Smooth muscle cell (in vitro differentiated cells): ENCODE data around the gene ZFYVE19. TPM values are rescaled to one million over a fixed set of nuclear protein-coding genes. Genes with fewer than 3 reads are reported as not detected.
A peak's percentile ranks its signal among the peaks of the same experiment; 100 is the strongest.

Experiments
- DNase-seq: peaks from one replicate; lab custom pipeline; 2025; ENCODE audit not compliant: unreplicated experiment; lab: John Stamatoyannopoulos, UW
- H2AFZ ChIP-seq: fragments of 200-600 bp; sonication (generic); 2 replicates; pipeline ENCODE4 v1.6.0; 2016; ENCODE audit warnings: antibody characterized with exemption, low read depth, mild to moderate bottlenecking
- H3F3A ChIP-seq: fragments of 200-600 bp; sonication (generic); 2 replicates; pipeline ENCODE4 v1.6.0; 2017; ENCODE audit warnings: antibody characterized with exemption, low read depth
- H3K27ac ChIP-seq: fragments of 200-600 bp; sonication (generic); 2 replicates; pipeline ENCODE4 v1.5.1; 2016; ENCODE audit warnings: low read depth, mild to moderate bottlenecking
- H3K27me3 ChIP-seq: fragments of 200-600 bp; sonication (generic); 2 replicates; pipeline ENCODE4 v1.6.1; 2016; ENCODE audit warnings: low read depth, mild to moderate bottlenecking
- H3K36me3 ChIP-seq: fragments of 200-600 bp; sonication (generic); 2 replicates; pipeline ENCODE4 v1.5.1; 2016; ENCODE audit warnings: low read depth
- H3K4me1 ChIP-seq: fragments of 200-600 bp; sonication (generic); 2 replicates; pipeline ENCODE4 v1.5.1; 2016; ENCODE audit warnings: low read depth
- H3K4me2 ChIP-seq: fragments of 200-600 bp; sonication (generic); 2 replicates; pipeline ENCODE4 v1.6.0; 2016; ENCODE audit warnings: mild to moderate bottlenecking
- H3K4me3 ChIP-seq: fragments of 200-600 bp; sonication (generic); 2 replicates; pipeline ENCODE4 v1.5.1; 2016; ENCODE audit warnings: mild to moderate bottlenecking
- H3K79me2 ChIP-seq: fragments of 200-600 bp; sonication (generic); 2 replicates; pipeline ENCODE4 v1.6.0; 2016; ENCODE audit warnings: low read depth, mild to moderate bottlenecking
- H3K9ac ChIP-seq: fragments of 200-600 bp; sonication (generic); 2 replicates; pipeline ENCODE4 v1.6.0; 2016; ENCODE audit warnings: low read depth
- H3K9me3 ChIP-seq: fragments of 200-600 bp; sonication (generic); replicated peaks from 2 replicates; pipeline ENCODE4 v1.5.1; 2016; ENCODE audit warnings: low read depth
- H4K20me1 ChIP-seq: fragments of 200-600 bp; sonication (generic); 2 replicates; pipeline ENCODE4 v1.6.0; 2016; ENCODE audit warnings: low read depth
- CTCF ChIP-seq: fragments of 200-600 bp; sonication (generic); IDR thresholded peaks from 2 replicates; pipeline ENCODE4 v1.5.1; 2017; ENCODE audit warnings: borderline replicate concordance, mild to moderate bottlenecking, antibody characterized with exemption; ENCODE audit not compliant: insufficient read depth, poor library complexity, severe bottlenecking
- WGBS: methylation state at CpG from one replicate; pipeline ENCODE4 v1.1.7; 2016; ENCODE audit warnings: low lambda C conversion rate; 5-methylcytosine and 5-hydroxymethylcytosine counted together
- polyA plus RNA-seq: library from polyadenylated mRNA; unstranded; fragments of >200 nt; fragmentation: Nextera tagmentation; extraction: Ambion mirVana; gene quantifications from 2 replicates; pipeline ENCODE4 v1.2.1, GENCODE V29; 2016
- total RNA-seq: library from RNA; depleted of rRNA; stranded (reverse); fragments of >200 nt; gene quantifications from 2 replicates; pipeline ENCODE4 v1.2.3, GENCODE V29; 2014

The ZFYVE19 gene
- total and polyA plus RNA-seq, 2 experiments from 2014 or later = 16.5 to 30.1 TPM

- H2AFZ ChIP-seq = no peak overlapping the region
- no peaks in the 10 kb centered on the region for H3F3A ChIP-seq
- no peak overlapping the region for H3K9ac ChIP-seq
- peaks cover 12% of the 10 kb centered on the region for H3K4me1 ChIP-seq
- WGBS = 57% methylated on average over 7 of the region's 7 CpGs
- peaks cover 11% of the 10 kb centered on the region for H4K20me1 ChIP-seq
- TF ChIP-seq CTCF = no peak
- no peaks in the 10 kb centered on the region for H3K9me3 ChIP-seq
- peaks cover 4% of the 10 kb centered on the region for H3K79me2 ChIP-seq
- no peaks in the 10 kb centered on the region for H3K36me3 ChIP-seq
- H3K4me2 ChIP-seq = peak overlapping the region; percentile 95
- peak overlapping the region; percentile 88 for H3K27ac ChIP-seq
- DNase-seq = no peak
- peak overlapping the region; percentile 30 for H3K4me3 ChIP-seq
- no peaks in the 10 kb centered on the region for H3K27me3 ChIP-seq
Observed at GRCh38 chr15:40847223-40847961, 40.5 kb downstream of the ZFYVE19 start.

DNA sequence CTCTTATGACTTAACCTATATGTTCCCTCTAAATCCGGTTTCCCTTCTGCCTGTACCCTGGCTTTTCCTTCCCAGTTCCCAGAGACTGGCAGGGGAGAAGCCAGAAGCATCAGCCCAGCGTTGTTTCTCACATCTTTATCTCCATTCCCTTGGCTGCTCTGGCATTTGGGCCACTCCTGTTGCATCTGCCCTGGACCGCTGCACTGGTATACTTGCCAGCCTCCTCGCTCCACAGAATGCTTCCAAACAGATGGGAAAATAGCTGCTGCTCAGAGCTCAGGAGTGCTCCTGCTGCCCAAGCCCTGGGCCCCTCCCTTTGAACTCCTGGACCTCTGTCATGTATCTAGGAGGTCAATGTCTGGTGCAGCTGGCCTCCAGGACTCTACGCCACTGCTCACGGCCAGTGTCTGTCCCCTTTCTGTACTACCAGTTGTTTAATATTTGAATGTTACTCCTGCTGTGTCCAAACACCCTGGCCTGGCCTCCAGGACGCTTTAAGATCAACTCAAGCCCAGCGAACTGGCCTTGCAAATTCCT lies 43.8 kb downstream of the ZFYVE19 start:
- no peaks in the 10 kb centered on the region for H3K9me3 ChIP-seq
- H3F3A ChIP-seq = no peaks in the 10 kb centered on the region
- no peak for DNase-seq
- no peaks in the 10 kb centered on the region for H3K27me3 ChIP-seq
- peaks cover 11% of the 10 kb centered on the region for H4K20me1 ChIP-seq
- 96% methylated on average over 8 of the region's 8 CpGs for WGBS
- no peak overlapping the region for H3K27ac ChIP-seq
- H3K4me1 ChIP-seq = peaks cover 12% of the 10 kb centered on the region
- H3K4me3 ChIP-seq = no peak overlapping the region
- no peak overlapping the region for H2AFZ ChIP-seq
- H3K4me2 ChIP-seq = no peak overlapping the region
- TF ChIP-seq CTCF = no peak
- H3K9ac ChIP-seq = no peak overlapping the region
- no peaks in the 10 kb centered on the region for H3K36me3 ChIP-seq
- peaks cover under 1% of the 10 kb centered on the region for H3K79me2 ChIP-seq

DNA sequence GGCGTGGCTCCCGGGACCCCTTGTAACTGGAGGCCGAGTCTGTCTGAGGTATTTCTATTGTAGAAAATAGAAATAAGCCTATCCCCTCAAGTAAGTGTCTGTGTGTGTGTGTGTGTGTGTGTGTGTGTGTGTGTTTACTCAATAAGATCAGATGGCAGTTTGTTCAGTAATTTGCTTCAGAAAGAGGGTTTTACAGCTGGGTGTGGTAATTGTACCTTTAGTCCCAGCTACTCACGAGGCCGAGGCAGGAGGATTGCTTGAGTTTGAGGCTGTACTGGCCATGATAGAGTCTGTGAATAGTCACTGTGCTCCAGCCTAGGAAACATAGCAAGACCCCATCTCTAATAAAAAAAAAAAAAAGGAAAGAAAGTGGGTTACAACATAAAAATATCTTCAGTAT lies 45.6 kb downstream of the ZFYVE19 start:
- Histone ChIP-seq H3K9ac (no peak overlapping the region), H3K27ac (no peak overlapping the region), H3K4me1 (peaks cover 7% of the 10 kb centered on the region), H4K20me1 (peaks cover 9% of the 10 kb centered on the region), H2AFZ (no peak overlapping the region), H3F3A (no peaks in the 10 kb centered on the region), H3K79me2 (no peaks in the 10 kb centered on the region), H3K4me2 (no peak overlapping the region), H3K36me3 (no peaks in the 10 kb centered on the region), H3K9me3 (no peaks in the 10 kb centered on the region), H3K4me3 (no peak overlapping the region), H3K27me3 (no peaks in the 10 kb centered on the region)
- TF ChIP-seq CTCF = no peak
- no peak for DNase-seq
- over 99% methylated on average over 5 of the region's 5 CpGs for whole genome bisulfite sequencing
